Lower leg skin (tissue), 4 donors: ENCODE results near the gene GJB2. TPM values are rescaled to one million over a fixed set of nuclear protein-coding genes. Genes with fewer than 3 reads are reported as not detected.
A peak's percentile ranks its signal among the peaks of the same experiment; 100 is the strongest.

Source experiments
- DNase-seq, 2 donors: peaks; one replicate each; pipeline ENCODE4 v3.0.0-alpha.2; 2019; ENCODE audit warnings: low spot score in 2 of 2
- H3K4me3 ChIP-seq: fragments of 200-600 bp; sonication (generic); 2 replicates; pipeline ENCODE4 v1.5.1; 2017; ENCODE audit warnings: mild to moderate bottlenecking, low read depth; ENCODE audit not compliant: poor library complexity, severe bottlenecking
- POLR2A ChIP-seq, 2 donors: fragments of 450-650 bp; IDR thresholded peaks; one replicate each; pipeline ENCODE4 v1.6.1; 2016 to 2017; ENCODE audit warnings: antibody characterized with exemption in 2 of 2, mild to moderate bottlenecking in 1 of 2, moderate library complexity in 1 of 2
- WGBS, 2 donors: methylation state at CpG; one replicate each; pipeline ENCODE4 v1.1.5; 2018; 5-methylcytosine and 5-hydroxymethylcytosine counted together
- intact Hi-C: fragments of 100-400 bp; cut with DNase I; formaldehyde crosslinking; loops from one replicate; pipeline ENCODE4 v1.15.0; 2023; ENCODE audit warnings: low total_unique reads
- total RNA-seq, 4 donors: library from RNA; depleted of rRNA; stranded (reverse); fragments of >200 nt; gene quantifications; one replicate each; pipeline ENCODE4 v1.1.0, GENCODE V29; 2016
- TF ChIP-seq, protein P1 (sequence below), 3 donors: fragments of 450-650 bp; IDR thresholded peaks; one replicate each; pipeline ENCODE4 v1.5.1; 2016; ENCODE audit warnings: antibody characterized with exemption in 3 of 3, mild to moderate bottlenecking in 3 of 3, moderate library complexity in 2 of 3

GJB2 gene
- total RNA-seq, 4 donors from 2014 or later, result 46.7 to 160 (median 63.0) TPM

DNA sequence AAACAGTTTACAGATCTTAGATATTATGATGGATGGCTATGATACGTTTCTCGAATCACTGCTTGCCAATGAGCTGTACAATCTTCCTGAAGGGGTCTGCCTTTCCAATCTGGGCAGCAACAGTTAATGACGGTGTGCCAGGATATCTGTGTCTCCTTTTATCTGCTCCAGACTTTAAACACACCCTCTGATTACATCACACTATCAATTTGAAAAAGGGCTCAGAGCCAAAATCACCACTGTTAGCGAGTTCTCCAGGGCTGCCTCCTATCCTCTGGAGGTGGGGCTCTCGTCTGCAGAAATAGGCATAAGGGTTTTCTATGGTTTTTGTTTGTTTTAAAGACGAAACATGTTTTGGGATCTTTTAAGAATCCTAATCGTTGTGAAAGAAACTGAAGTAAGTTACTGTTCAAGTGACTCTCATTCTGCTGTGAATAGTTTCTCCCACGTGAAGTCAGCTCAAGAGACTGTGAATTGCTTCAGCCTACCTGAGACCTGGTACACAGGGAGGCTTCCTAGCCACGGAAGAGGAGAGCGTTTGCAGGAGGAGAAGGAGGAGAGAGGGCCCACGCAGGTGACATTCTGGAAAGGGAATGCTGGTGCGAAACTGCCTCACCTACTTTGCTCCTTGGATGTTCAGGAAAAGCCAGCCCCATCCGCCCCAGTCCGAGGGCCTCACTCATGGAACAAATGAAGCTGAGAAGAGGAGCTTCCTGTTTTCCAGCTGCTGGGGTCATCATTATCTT lies 16.7 kb downstream of the GJB2 start:
- no peak for TF ChIP-seq POLR2A (IDR thresholded peaks at IDR 0.05)
- TF ChIP-seq, protein P1, sequence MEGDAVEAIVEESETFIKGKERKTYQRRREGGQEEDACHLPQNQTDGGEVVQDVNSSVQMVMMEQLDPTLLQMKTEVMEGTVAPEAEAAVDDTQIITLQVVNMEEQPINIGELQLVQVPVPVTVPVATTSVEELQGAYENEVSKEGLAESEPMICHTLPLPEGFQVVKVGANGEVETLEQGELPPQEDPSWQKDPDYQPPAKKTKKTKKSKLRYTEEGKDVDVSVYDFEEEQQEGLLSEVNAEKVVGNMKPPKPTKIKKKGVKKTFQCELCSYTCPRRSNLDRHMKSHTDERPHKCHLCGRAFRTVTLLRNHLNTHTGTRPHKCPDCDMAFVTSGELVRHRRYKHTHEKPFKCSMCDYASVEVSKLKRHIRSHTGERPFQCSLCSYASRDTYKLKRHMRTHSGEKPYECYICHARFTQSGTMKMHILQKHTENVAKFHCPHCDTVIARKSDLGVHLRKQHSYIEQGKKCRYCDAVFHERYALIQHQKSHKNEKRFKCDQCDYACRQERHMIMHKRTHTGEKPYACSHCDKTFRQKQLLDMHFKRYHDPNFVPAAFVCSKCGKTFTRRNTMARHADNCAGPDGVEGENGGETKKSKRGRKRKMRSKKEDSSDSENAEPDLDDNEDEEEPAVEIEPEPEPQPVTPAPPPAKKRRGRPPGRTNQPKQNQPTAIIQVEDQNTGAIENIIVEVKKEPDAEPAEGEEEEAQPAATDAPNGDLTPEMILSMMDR (IDR thresholded peaks at IDR 0.05), result no peak
- intact Hi-C loops, result no loop called here

DNA sequence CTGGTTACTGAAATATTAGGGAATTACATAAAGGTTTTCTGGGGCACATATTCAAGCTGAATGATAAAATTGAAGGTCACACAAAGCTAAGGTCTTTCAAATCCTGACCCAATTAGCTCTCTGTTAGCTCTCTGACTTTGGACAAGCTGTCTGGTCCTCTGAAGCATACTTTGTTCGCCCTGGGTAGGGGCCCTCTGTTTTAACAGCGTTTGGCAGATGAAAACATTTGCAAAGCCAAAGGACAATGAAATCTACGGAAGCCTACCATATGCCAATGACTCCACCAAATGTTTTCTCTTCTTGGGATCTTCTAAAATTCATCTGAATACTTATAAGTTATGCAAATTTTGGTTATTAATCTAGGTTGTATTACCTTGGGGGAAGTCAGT lies 17.3 kb downstream of the GJB2 start:
- intact Hi-C loops, result no loop called here
- DNase-seq, result no peak
- no peak for TF ChIP-seq POLR2A (IDR thresholded peaks at IDR 0.05)
- TF ChIP-seq, protein P1 (IDR thresholded peaks at IDR 0.05), result no peak
- 65 to 70% methylated on average over 3 of the region's 3 CpGs for WGBS, 2 donors
- no peak overlapping the region for H3K4me3 ChIP-seq

More for the DNA sequence above, 16.7 kb downstream of the GJB2 start:
- no peak overlapping the region for H3K4me3 ChIP-seq
- WGBS, 2 donors, result 57% methylated on average over 14 of the region's 14 CpGs
- DNase-seq, result no peak

DNA sequence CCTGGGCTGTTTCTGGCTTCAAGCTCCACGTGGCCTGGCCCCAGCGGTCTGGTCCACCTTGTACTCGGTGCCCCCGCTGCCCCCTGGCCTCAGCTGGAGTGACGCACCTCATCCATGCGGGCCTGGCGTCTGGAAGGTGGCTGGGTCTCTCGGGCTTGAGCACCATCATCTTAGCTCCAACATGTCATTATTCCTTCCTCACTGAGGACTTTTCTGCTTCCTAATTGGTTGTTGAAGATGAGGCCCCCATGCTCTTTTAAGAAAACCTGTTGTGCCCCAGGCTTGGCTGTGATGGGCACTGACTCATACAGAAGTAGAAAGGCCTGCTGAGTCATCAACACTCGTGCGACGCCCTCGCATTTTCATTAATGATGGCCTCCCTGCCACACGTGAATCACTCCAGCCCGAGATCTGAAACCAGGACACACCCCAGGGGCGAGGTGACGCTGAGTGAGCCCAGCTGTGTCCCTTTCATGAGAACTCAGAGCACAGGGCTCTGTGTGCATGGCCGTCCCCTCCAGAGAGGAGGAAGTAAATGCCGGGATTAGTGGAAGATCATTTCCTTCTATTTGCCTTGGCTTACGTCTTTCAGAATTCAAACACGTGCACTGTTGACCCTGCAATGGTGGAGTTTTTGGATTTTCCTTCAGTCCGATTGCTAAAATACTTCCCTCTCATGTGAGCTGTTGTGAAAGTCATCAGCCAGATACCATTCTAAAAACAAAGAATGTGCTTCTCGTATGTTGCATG lies 17.9 kb downstream of the GJB2 start:
- WGBS, 2 donors, result 26 to 33% methylated on average over 22 of the region's 22 CpGs
- TF ChIP-seq, protein P1 (IDR thresholded peaks at IDR 0.05), result no peak
- TF ChIP-seq POLR2A (IDR thresholded peaks at IDR 0.05), result no peak
- peak; percentile 93 to 96 for DNase-seq
- intact Hi-C loops, result no loop called here
- no peak overlapping the region for H3K4me3 ChIP-seq

DNA sequence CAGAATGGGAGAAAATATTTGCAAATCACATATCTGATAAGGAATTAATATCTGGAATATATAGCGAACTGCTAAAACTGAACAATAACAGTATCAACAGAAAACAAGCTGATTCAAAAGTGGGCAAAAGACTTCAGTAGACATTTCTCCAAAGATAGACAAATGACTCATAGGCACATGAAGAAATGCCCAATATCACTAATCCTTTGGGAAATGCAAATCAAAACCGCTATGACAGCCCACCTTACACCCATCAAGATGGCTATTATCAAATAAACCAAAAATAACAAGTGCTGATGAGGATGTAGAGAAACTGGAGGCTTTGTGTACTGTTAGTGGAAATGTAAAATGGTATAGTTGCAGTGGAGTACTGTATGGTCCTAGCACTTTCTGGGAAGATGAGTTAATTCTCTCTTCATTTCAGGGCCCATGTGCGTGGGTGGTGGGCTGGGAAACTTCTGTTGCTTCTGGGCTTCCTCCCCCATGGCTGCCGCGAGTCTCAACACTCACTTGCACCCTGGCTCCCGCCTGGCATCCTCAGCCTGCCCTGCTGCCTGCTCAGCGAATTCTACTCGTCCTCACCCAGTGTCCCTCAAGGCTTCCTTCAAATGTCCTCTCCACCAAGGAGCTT lies 19.5 kb downstream of the GJB2 start:
- TF ChIP-seq POLR2A (IDR thresholded peaks at IDR 0.05), result no peak
- TF ChIP-seq, protein P1 (IDR thresholded peaks at IDR 0.05), result no peak
- intact Hi-C loops, result no loop called here
- no peak for DNase-seq
- no peak overlapping the region for H3K4me3 ChIP-seq
- WGBS, 2 donors, result 78 to 87% methylated on average over 8 of the region's 8 CpGs

DNA sequence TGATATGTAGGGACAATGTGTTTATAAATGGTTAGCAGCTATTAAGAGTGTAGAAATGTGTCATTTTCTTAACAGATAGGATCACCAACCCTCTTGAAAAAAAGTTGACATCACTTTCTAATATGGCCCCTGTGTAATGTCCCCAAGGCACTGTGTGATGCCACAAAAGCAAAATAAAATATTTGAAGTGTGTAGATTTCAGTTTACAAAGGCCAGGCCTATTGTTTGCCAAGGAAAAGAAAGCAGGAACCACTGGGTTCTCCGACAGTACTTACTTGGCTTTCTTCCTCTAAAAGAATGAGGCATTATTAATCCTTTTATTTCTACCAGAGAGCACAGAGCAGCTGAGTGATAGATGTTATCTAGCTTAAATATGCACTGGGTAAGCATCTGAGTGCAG lies 21.4 kb downstream of the GJB2 start:
- intact Hi-C loops, result no loop called here
- no peak for TF ChIP-seq POLR2A (IDR thresholded peaks at IDR 0.05)
- TF ChIP-seq, protein P1 (IDR thresholded peaks at IDR 0.05), result no peak

More for the DNA sequence above, 21.4 kb downstream of the GJB2 start:
- no peak overlapping the region for H3K4me3 ChIP-seq
- WGBS, 2 donors, result 41 to 72% methylated on average over 1 of the region's 1 CpG
- no peak for DNase-seq
